ENCODE measurements around the gene RBM19.
A peak's percentile ranks its signal among the peaks of the same experiment; 100 is the strongest.

Gene RBM19

GRCh38 chr12:113882690-113883089 is 83.4 kb downstream of the RBM19 start:
- no peak for DNase-seq (ENCODE audit: low spot score)

GRCh38 chr12:113880988-113881962 is 84.8 kb downstream of the RBM19 start:
- DNase-seq (ENCODE audit: low spot score), result no peak

- DNase-seq (ENCODE audit: low spot score), result no peak
These were observed 85.8 kb downstream of the RBM19 start for GRCh38 chr12:113880326-113880725.

GRCh38 chr12:113879658-113880057 is 86.5 kb downstream of the RBM19 start:
- DNase-seq (ENCODE audit: low spot score), result no peak

- no peak for DNase-seq (ENCODE audit: low spot score)
These were observed 88.5 kb downstream of the RBM19 start for GRCh38 chr12:113877607-113878006.

- DNase-seq (ENCODE audit: low spot score), result no peak
These were observed 90.0 kb downstream of the RBM19 start for GRCh38 chr12:113876160-113876559.

GRCh38 chr12:113875691-113876090 is 90.4 kb downstream of the RBM19 start:
- no peak for DNase-seq (ENCODE audit: low spot score)

GRCh38 chr12:113874999-113875561 is 91.0 kb downstream of the RBM19 start:
- DNase-seq (ENCODE audit: low spot score), result no peak

GRCh38 chr12:113874326-113874725 is 91.8 kb downstream of the RBM19 start:
- no peak for DNase-seq (ENCODE audit: low spot score)

GRCh38 chr12:113873740-113874139 is 92.4 kb downstream of the RBM19 start:
- DNase-seq (ENCODE audit: low spot score), result no peak

- no peak for DNase-seq (ENCODE audit: low spot score)
These were observed 95.2 kb downstream of the RBM19 start for GRCh38 chr12:113870890-113871289.

GRCh38 chr12:113870035-113870434 is 96.1 kb downstream of the RBM19 start:
- DNase-seq (ENCODE audit: low spot score), result no peak

- no peak for DNase-seq (ENCODE audit: low spot score)
These were observed 97.8 kb downstream of the RBM19 start for GRCh38 chr12:113868365-113868764.

GRCh38 chr12:113867258-113867657 is 98.9 kb downstream of the RBM19 start:
- no peak for DNase-seq (ENCODE audit: low spot score)

- no peak for DNase-seq (ENCODE audit: low spot score)
These were observed 99.6 kb downstream of the RBM19 start for GRCh38 chr12:113866496-113866895.

- no peak for DNase-seq (ENCODE audit: low spot score)
These were observed 102.7 kb downstream of the RBM19 start for GRCh38 chr12:113863455-113863845.

GRCh38 chr12:113862590-113863454 is 103.3 kb downstream of the RBM19 start:
- DNase-seq (ENCODE audit: low spot score), result peak; percentile 10

- no peak for DNase-seq (ENCODE audit: low spot score)
These were observed 104.3 kb downstream of the RBM19 start for GRCh38 chr12:113861708-113862312.

- DNase-seq (ENCODE audit: low spot score), result no peak
These were observed 105.2 kb downstream of the RBM19 start for GRCh38 chr12:113860950-113861349.

- no peak for DNase-seq (ENCODE audit: low spot score)
These were observed 105.9 kb downstream of the RBM19 start for GRCh38 chr12:113860059-113860820.

- no peak for DNase-seq (ENCODE audit: low spot score)
These were observed 107.2 kb downstream of the RBM19 start for GRCh38 chr12:113858841-113859386.
